Spleen (tissue), 11 donors: ENCODE measurements around the gene QRFP. TPM values are rescaled to one million over a fixed set of nuclear protein-coding genes. Genes with fewer than 3 reads are reported as not detected.

ENCODE experiments used
- DNase-seq: peaks from one replicate; pipeline ENCODE4 v3.0.0-alpha.2; 2020
- H3K27ac ChIP-seq, 8 donors: fragments of 200-600 bp; sonication (generic) in 7 of 8; 1 replicate in 4 of 8; 2 replicates in 4 of 8; pipeline versions ENCODE4 v1.5.0 to v1.8.0; 2016 to 2021; ENCODE audit warnings: inconsistent platforms in 4 of 8, mild to moderate bottlenecking in 4 of 8, moderate library complexity in 1 of 8
- H3K27me3 ChIP-seq, 7 donors: fragments of 200-600 bp; sonication (generic) in 6 of 7; replicated peaks in 1 of 7; 1 replicate in 4 of 7; 2 replicates in 3 of 7; pipeline versions ENCODE4 v1.5.0 to v1.8.0; 2016 to 2021; ENCODE audit warnings: inconsistent platforms in 3 of 7, mild to moderate bottlenecking in 1 of 7
- H3K36me3 ChIP-seq, 6 donors: fragments of 200-600 bp; sonication (generic) in 5 of 6; 1 replicate in 4 of 6; 2 replicates in 2 of 6; pipeline versions ENCODE4 v1.5.0 to v1.8.0; 2016 to 2021; ENCODE audit warnings: inconsistent platforms in 2 of 6
- H3K4me1 ChIP-seq, 6 donors: fragments of 200-600 bp; sonication (generic) in 5 of 6; 1 replicate in 3 of 6; 2 replicates in 3 of 6; pipeline versions ENCODE4 v1.5.0 to v1.8.0; 2016 to 2021; ENCODE audit warnings: inconsistent platforms in 3 of 6
- H3K4me3 ChIP-seq, 8 donors: fragments of 200-600 bp; sonication (generic) in 7 of 8; 1 replicate in 4 of 8; 2 replicates in 4 of 8; pipeline versions ENCODE4 v1.5.0 to v1.8.0; 2016 to 2021; ENCODE audit warnings: inconsistent platforms in 4 of 8, mild to moderate bottlenecking in 4 of 8, moderate library complexity in 2 of 8
- H3K9me3 ChIP-seq, 8 donors: fragments of 200-600 bp; sonication (generic) in 7 of 8; 1 replicate in 4 of 8; 2 replicates in 4 of 8; pipeline versions ENCODE4 v1.5.0 to v1.8.0; 2016 to 2021; ENCODE audit warnings: inconsistent platforms in 4 of 8
- POLR2A ChIP-seq, 3 donors: fragments of 450-650 bp; IDR thresholded peaks; one replicate each; pipeline ENCODE4 v1.5.1; 2017; ENCODE audit warnings: antibody characterized with exemption in 3 of 3, mild to moderate bottlenecking in 1 of 3
- POLR2AphosphoS5 ChIP-seq, 3 donors: sonication (generic); formaldehyde crosslinking; IDR thresholded peaks; one replicate each; pipeline ENCODE4 v1.5.1; 2017; ENCODE audit warnings: antibody characterized with exemption in 3 of 3
- WGBS, 5 donors: extraction: QIAGEN DNeasy Blood & Tissue Kit in 3 of 5; methylation state at CpG; one replicate each; pipeline versions ENCODE4 v1.1.5 to v1.1.7; 2013 to 2018; 5-methylcytosine and 5-hydroxymethylcytosine counted together
- intact Hi-C: fragments of 100-400 bp; cut with DNase I; formaldehyde crosslinking; loops from one replicate; pipeline ENCODE4 v1.15.0; 2023; ENCODE audit warnings: low total_unique reads
- polyA plus RNA-seq, 3 donors: library from polyadenylated mRNA; stranded (reverse); fragments of 200-250 nt; gene quantifications; one replicate each; pipeline ENCODE4 v1.2.1, GENCODE V29; 2013
- total RNA-seq, 7 donors: library from RNA; depleted of rRNA in 3 of 7; stranded (reverse); fragments of >200 nt in 3 of 7; fragmentation: NEBNext Ultra II Directional in 4 of 7; extraction: Animal tissue kit (Norgen Biotek cat#: 25700) in 4 of 7; gene quantifications; one replicate each; pipeline versions ENCODE4 v1.1.0 to v1.2.1, GENCODE V29; 2016 to 2021
- TF ChIP-seq, protein P1 (sequence below), 11 experiments: fragments of 200-600 bp in 7 of 11; fragments of 450-650 bp in 4 of 11; sonication (generic) in 4 of 11; IDR thresholded peaks in 8 of 11; conservative IDR thresholded peaks in 3 of 11; 1 replicate in 7 of 11; 2 replicates in 4 of 11; pipeline versions ENCODE4 v1.4.0 to v1.8.0; 2016 to 2021; ENCODE audit warnings: antibody characterized with exemption in 11 of 11, inconsistent platforms in 4 of 11, mild to moderate bottlenecking in 1 of 11
- donor health status: healthy with polysubstance abuse.
- donor health status: DM: no; HTN: no; CAD: no; lungs with moderate emphysema.
- donor health status: DM: no; HTN: no; CAD: no.
- donor health status: Bipolar disorder and iron deficiency.
- donor health status: healthy.
- donor health status: DM: no; HTN: no; CAD: no.
- donor health status: DM: yes; HTN: yes; CAD: no.

Gene QRFP
- total and polyA plus RNA-seq, 10 donors = 0.13 to 0.16 TPM; not detected in 8

DNA sequence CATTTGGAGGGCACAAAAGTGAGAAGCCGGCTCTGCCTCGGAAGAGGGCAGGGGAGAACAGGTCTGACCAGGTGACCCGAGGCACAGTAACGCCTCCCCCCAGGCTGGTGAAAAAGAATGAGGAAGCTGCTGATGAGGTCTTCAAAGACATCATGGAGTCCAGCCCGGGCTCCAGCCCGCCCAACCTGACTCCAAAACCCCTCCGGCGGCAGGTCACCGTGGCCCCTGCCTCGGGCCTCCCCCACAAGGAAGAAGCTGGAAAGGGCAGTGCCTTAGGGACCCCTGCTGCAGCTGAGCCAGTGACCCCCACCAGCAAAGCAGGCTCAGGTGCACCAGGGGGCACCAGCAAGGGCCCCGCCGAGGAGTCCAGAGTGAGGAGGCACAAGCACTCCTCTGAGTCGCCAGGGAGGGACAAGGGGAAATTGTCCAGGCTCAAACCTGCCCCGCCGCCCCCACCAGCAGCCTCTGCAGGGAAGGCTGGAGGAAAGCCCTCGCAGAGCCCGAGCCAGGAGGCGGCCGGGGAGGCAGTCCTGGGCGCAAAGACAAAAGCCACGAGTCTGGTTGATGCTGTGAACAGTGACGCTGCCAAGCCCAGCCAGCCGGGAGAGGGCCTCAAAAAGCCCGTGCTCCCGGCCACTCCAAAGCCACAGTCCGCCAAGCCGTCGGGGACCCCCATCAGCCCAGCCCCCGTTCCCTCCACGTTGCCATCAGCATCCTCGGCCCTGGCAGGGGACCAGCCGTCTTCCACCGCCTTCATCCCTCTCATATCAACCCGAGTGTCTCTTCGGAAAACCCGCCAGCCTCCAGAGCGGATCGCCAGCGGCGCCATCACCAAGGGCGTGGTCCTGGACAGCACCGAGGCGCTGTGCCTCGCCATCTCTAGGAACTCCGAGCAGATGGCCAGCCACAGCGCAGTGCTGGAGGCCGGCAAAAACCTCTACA, 11.8 kb downstream of the QRFP start:
- Histone ChIP-seq H3K4me1 (no peaks in the 10 kb centered on the region), H3K36me3 (peaks cover 10 to 100% (median 94%) of the 10 kb centered on the region in 6 donors), H3K9me3 (no peaks in the 10 kb centered on the region), H3K4me3 (no peak overlapping the region), H3K27me3 (no peaks in the 10 kb centered on the region), H3K27ac (no peak overlapping the region)
- intact Hi-C loops = no loop called here
- DNase-seq = peak; percentile 71
- peak in 1 of 3 donors; percentile 13 for TF ChIP-seq POLR2AphosphoS5 (IDR thresholded peaks at IDR 0.05)
- TF ChIP-seq, protein P1, sequence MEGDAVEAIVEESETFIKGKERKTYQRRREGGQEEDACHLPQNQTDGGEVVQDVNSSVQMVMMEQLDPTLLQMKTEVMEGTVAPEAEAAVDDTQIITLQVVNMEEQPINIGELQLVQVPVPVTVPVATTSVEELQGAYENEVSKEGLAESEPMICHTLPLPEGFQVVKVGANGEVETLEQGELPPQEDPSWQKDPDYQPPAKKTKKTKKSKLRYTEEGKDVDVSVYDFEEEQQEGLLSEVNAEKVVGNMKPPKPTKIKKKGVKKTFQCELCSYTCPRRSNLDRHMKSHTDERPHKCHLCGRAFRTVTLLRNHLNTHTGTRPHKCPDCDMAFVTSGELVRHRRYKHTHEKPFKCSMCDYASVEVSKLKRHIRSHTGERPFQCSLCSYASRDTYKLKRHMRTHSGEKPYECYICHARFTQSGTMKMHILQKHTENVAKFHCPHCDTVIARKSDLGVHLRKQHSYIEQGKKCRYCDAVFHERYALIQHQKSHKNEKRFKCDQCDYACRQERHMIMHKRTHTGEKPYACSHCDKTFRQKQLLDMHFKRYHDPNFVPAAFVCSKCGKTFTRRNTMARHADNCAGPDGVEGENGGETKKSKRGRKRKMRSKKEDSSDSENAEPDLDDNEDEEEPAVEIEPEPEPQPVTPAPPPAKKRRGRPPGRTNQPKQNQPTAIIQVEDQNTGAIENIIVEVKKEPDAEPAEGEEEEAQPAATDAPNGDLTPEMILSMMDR (IDR thresholded peaks at IDR 0.05 in 8 of 11, conservative IDR thresholded peaks at IDR 0.05 in 3 of 11) = no peak
- TF ChIP-seq POLR2A (IDR thresholded peaks at IDR 0.05) = no peak
- WGBS, 5 donors = 90 to 95% (median 94%) methylated on average over 34 to 47 of the region's 47 CpGs

DNA sequence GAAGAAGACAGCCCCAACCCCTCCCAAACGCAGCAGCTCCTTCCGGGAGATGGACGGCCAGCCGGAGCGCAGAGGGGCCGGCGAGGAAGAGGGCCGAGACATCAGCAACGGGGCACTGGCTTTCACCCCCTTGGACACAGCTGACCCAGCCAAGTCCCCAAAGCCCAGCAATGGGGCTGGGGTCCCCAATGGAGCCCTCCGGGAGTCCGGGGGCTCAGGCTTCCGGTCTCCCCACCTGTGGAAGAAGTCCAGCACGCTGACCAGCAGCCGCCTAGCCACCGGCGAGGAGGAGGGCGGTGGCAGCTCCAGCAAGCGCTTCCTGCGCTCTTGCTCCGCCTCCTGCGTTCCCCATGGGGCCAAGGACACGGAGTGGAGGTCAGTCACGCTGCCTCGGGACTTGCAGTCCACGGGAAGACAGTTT, 12.5 kb downstream of the QRFP start:
- intact Hi-C loops = no loop called here
- Histone ChIP-seq H3K36me3 (peaks cover 10 to 100% (median 98%) of the 10 kb centered on the region in 6 donors), H3K27me3 (no peaks in the 10 kb centered on the region), H3K4me3 (no peak overlapping the region), H3K9me3 (no peaks in the 10 kb centered on the region), H3K27ac (no peak overlapping the region), H3K4me1 (no peaks in the 10 kb centered on the region)
- WGBS, 5 donors = 86 to 95% (median 91%) methylated on average over 14 to 25 of the region's 25 CpGs
- DNase-seq = peak; percentile 62
- TF ChIP-seq, protein P1 (IDR thresholded peaks at IDR 0.05 in 8 of 11, conservative IDR thresholded peaks at IDR 0.05 in 3 of 11) = no peak
- peak in 2 of 3 donors; percentile 41 to 57 for TF ChIP-seq POLR2AphosphoS5 (IDR thresholded peaks at IDR 0.05)

DNA sequence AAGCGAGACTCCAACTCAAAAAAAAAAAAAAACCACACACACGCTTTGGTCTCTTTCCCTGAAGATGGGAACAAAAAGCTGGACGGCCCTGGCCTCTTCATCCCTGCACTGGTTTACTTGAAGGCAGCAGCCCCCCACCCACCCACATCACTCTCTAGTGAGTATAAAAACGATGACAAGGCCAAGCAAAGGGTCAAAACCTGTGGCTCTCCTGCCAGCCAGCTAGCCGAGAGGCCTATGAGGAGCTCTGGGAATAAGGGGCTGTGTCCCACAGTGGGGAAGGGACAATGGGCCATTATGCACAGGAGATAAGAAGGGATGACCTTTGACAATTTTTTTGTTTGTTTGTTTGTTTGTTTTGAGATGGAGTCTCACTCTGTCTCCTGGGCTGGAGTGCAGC, 13.1 kb downstream of the QRFP start:
- 88 to 91% (median 90%) methylated on average over 5 of the region's 5 CpGs for WGBS, 5 donors
- H3K9me3 ChIP-seq = no peaks in the 10 kb centered on the region
- H3K27ac ChIP-seq = no peak overlapping the region
- intact Hi-C loops = no loop called here
- H3K27me3 ChIP-seq = no peaks in the 10 kb centered on the region
- TF ChIP-seq POLR2AphosphoS5 (IDR thresholded peaks at IDR 0.05) (no peak), POLR2A (IDR thresholded peaks at IDR 0.05) (no peak)
- TF ChIP-seq, protein P1 (IDR thresholded peaks at IDR 0.05 in 8 of 11, conservative IDR thresholded peaks at IDR 0.05 in 3 of 11) = no peak
- peaks cover 10 to 100% (median 99%) of the 10 kb centered on the region in 6 donors for H3K36me3 ChIP-seq
- no peak for DNase-seq
- H3K4me3 ChIP-seq = no peak overlapping the region
- H3K4me1 ChIP-seq = no peaks in the 10 kb centered on the region

DNA sequence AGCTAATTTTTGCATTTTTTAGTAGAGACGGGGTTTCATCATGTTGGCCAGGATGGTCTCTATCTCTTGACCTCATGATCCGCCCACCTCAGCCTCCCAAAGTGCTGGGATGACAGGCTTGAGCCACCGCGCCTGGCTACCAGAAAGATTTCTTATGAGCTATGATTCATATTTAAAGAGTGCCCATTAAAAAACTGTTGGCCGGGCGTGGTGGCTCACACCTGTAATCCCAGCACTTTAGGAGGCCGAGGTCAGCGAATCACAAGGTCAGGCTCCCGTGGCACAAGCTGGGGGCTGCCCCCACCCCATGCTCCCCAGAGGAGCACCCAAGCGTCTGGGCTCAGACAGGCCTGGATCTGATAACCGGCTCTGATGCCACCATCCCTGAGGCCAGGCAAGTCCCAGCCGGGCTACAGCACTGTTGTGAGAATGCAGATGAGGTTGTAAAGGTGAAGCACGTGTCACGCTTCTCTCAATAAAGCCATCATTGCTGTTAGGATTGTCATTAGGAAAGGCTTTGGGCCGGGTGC, 13.9 kb downstream of the QRFP start:
- Histone ChIP-seq H3K4me3 (no peak overlapping the region), H3K27ac (no peak overlapping the region), H3K9me3 (no peaks in the 10 kb centered on the region), H3K27me3 (no peaks in the 10 kb centered on the region), H3K36me3 (peaks cover 10 to 100% (median 98%) of the 10 kb centered on the region in 6 donors), H3K4me1 (no peaks in the 10 kb centered on the region)
- intact Hi-C loops = no loop called here
- peak in 1 of 3 donors; percentile 38 for TF ChIP-seq POLR2AphosphoS5 (IDR thresholded peaks at IDR 0.05)
- no peak for TF ChIP-seq POLR2A (IDR thresholded peaks at IDR 0.05)
- 86 to 94% (median 92%) methylated on average over 12 to 15 of the region's 15 CpGs for WGBS, 5 donors
- DNase-seq = no peak
